A673 (cell line): ENCODE data around the gene CCDC6. TPM values are rescaled to one million over a fixed set of nuclear protein-coding genes. Genes with fewer than 3 reads are reported as not detected.

ENCODE experiments used
- BruUV-seq: library from RNA; stranded (reverse); fragments of 400-500 nt; replicated peaks from 2 replicates; lab custom pipeline; 2021; lab: Mats Ljungman, UMichigan
- CTCF ChIA-PET: fragments of 300-600 bp; sonication (Branson Sonifier 250); formaldehyde crosslinking; loops from one replicate; lab custom pipeline; 2022; ENCODE audit warnings: antibody characterized with exemption; lab: Charles Lee
- POLR2A ChIA-PET: fragments of 300-600 bp; sonication (Branson Sonifier 250); formaldehyde crosslinking; loops from one replicate; lab custom pipeline; 2022; ENCODE audit warnings: antibody characterized with exemption; ENCODE audit not compliant: low non-redundant PET; lab: Charles Lee
- DNase-seq: peaks from one replicate; pipeline ENCODE4 v3.0.0-alpha.2; 2015; ENCODE audit warnings: low spot score
- H3K27ac ChIP-seq: fragments of 200-600 bp; sonication (generic); 2 replicates; pipeline ENCODE4 v1.5.1; 2016; ENCODE audit warnings: mixed run types, low read depth, mild to moderate bottlenecking, mixed read lengths, antibody characterized with exemption, low read length; ENCODE audit not compliant: poor library complexity, severe bottlenecking
- H3K27me3 ChIP-seq: fragments of 200-600 bp; sonication (generic); replicated peaks from 2 replicates; pipeline ENCODE4 v1.6.1; 2017; ENCODE audit warnings: mixed run types, low read depth, mild to moderate bottlenecking, mixed read lengths, antibody characterized with exemption, low read length; ENCODE audit not compliant: insufficient read depth, poor library complexity
- H3K36me3 ChIP-seq: fragments of 200-600 bp; sonication (generic); 2 replicates; pipeline ENCODE4 v1.6.1; 2016; ENCODE audit warnings: mixed run types, mild to moderate bottlenecking, mixed read lengths, antibody characterized with exemption, low read length; ENCODE audit not compliant: insufficient read depth, poor library complexity, severe bottlenecking
- H3K4me1 ChIP-seq: fragments of 200-600 bp; sonication (generic); 2 replicates; pipeline ENCODE4 v1.6.1; 2017; ENCODE audit warnings: mixed run types, mild to moderate bottlenecking, mixed read lengths, antibody characterized with exemption, low read length; ENCODE audit not compliant: insufficient read depth, poor library complexity, severe bottlenecking
- H3K4me3 ChIP-seq: fragments of 200-600 bp; sonication (generic); 2 replicates; pipeline ENCODE4 v1.5.1; 2016; ENCODE audit warnings: low read depth, mixed run types, mild to moderate bottlenecking, mixed read lengths, low read length; ENCODE audit not compliant: poor library complexity, severe bottlenecking
- H3K9me3 ChIP-seq: fragments of 200-600 bp; sonication (generic); 2 replicates; pipeline ENCODE4 v1.6.1; 2016; ENCODE audit warnings: mixed run types, low read depth, mild to moderate bottlenecking, mixed read lengths, antibody characterized with exemption, low read length; ENCODE audit not compliant: poor library complexity, severe bottlenecking
- CTCF ChIP-seq: fragments of 300-800, 200-600 bp; sonication (generic); conservative IDR thresholded peaks from 2 replicates; pipeline ENCODE4 v1.5.1; 2017; ENCODE audit warnings: low read depth, mild to moderate bottlenecking, antibody characterized with exemption, low read length, moderate library complexity, mixed read lengths
- EZH2 ChIP-seq: fragments of 200-600 bp; sonication (generic); IDR thresholded peaks from 2 replicates; pipeline ENCODE4 v1.6.1; 2017; ENCODE audit warnings: borderline replicate concordance, low read depth, mild to moderate bottlenecking, mixed read lengths, antibody characterized with exemption, low read length; ENCODE audit not compliant: poor library complexity, severe bottlenecking
- intact Hi-C: fragments of 100-400 bp; cut with micrococcal nuclease; formaldehyde crosslinking; loops from one replicate; pipeline ENCODE4 v1.10.0; 2022; ENCODE audit not compliant: unreplicated experiment
- total RNA-seq: library from RNA; stranded (reverse); gene quantifications from 2 replicates; pipeline ENCODE4 v1.2.3, GENCODE V29; 2021

CCDC6 gene
- total RNA-seq, 1 experiment from 2014 or later: 28.1 TPM

GRCh38 chr10:59898125-59898835 is 8.1 kb downstream of the CCDC6 start:
- Histone ChIP-seq H3K36me3 (no peaks in the 10 kb centered on the region), H3K4me1 (no peaks in the 10 kb centered on the region), H3K27ac (no peak overlapping the region), H3K27me3 (no peaks in the 10 kb centered on the region), H3K4me3 (no peak overlapping the region), H3K9me3 (no peaks in the 10 kb centered on the region)
- no peak for DNase-seq
- POLR2A ChIA-PET: no interaction called here
- intact Hi-C loops: no loop called here
- CTCF ChIA-PET: no interaction called here
- BruUV-seq: no TSS peak
- TF ChIP-seq CTCF: no peak
- no peak for TF ChIP-seq EZH2

DNA sequence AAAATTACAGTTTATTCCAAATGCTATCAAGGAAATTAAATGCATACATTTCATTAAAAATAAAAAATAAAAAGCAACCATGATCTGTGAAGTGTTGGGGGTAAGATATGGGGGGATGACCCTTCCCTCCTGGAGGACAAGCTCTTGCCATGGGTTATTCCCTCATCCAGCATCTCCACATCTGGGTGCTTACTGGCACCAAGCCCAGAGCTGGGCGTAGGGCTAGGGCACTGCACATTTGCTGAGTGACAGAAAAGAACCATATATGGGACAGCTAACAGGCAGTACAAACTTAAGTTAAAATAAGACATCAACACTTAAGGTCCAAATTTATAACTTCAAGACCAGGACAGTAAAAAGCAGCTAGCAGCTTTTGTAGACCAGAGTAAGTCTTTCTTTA is 10.2 kb downstream of the CCDC6 start:
- Histone ChIP-seq H3K4me1 (no peaks in the 10 kb centered on the region), H3K36me3 (no peaks in the 10 kb centered on the region), H3K27ac (no peak overlapping the region), H3K27me3 (no peaks in the 10 kb centered on the region), H3K9me3 (no peaks in the 10 kb centered on the region), H3K4me3 (no peak overlapping the region)
- ChIA-PET POLR2A (no interaction called here), CTCF (interaction anchor here (0.6 kb wide), 1 partner anchor 88 kb away, joined by 3 read pairs; no protein-coding TSS in a partner anchor)
- intact Hi-C loops: no loop called here
- TF ChIP-seq EZH2 (no peak), CTCF (no peak)
- DNase-seq: peak; percentile 17
- no TSS peak for BruUV-seq

- ChIA-PET CTCF (interaction anchor here (0.6 kb wide), 1 partner anchor 88 kb away, joined by 3 read pairs; no protein-coding TSS in a partner anchor), POLR2A (no interaction called here)
- Histone ChIP-seq H3K9me3 (no peaks in the 10 kb centered on the region), H3K4me1 (no peaks in the 10 kb centered on the region), H3K27me3 (no peaks in the 10 kb centered on the region), H3K4me3 (no peak overlapping the region), H3K27ac (no peak overlapping the region), H3K36me3 (no peaks in the 10 kb centered on the region)
- no peak for DNase-seq
- BruUV-seq: no TSS peak
- no peak for TF ChIP-seq EZH2
- no peak for TF ChIP-seq CTCF
- intact Hi-C loops: no loop called here
These were observed 10.7 kb downstream of the CCDC6 start for GRCh38 chr10:59895629-59896116.
